A549 treated with RU486 at 1 μM for 4 hours (cell line): ENCODE data around the gene HNRNPH1. TPM values are rescaled to one million over a fixed set of nuclear protein-coding genes. Genes with fewer than 3 reads are reported as not detected.

Experiments used
- total RNA-seq: library from RNA; stranded (reverse); fragments of 200-300 nt; extraction: Qiagen RNA extraction; gene quantifications from 5 replicates; pipeline ENCODE4 v1.2.3, GENCODE V29; 2022; ENCODE audit warnings: low read depth

HNRNPH1 gene, protein sequence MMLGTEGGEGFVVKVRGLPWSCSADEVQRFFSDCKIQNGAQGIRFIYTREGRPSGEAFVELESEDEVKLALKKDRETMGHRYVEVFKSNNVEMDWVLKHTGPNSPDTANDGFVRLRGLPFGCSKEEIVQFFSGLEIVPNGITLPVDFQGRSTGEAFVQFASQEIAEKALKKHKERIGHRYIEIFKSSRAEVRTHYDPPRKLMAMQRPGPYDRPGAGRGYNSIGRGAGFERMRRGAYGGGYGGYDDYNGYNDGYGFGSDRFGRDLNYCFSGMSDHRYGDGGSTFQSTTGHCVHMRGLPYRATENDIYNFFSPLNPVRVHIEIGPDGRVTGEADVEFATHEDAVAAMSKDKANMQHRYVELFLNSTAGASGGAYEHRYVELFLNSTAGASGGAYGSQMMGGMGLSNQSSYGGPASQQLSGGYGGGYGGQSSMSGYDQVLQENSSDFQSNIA
- 455 to 602 TPM (median 495 TPM) in 5 replicates for total RNA-seq

DNA sequence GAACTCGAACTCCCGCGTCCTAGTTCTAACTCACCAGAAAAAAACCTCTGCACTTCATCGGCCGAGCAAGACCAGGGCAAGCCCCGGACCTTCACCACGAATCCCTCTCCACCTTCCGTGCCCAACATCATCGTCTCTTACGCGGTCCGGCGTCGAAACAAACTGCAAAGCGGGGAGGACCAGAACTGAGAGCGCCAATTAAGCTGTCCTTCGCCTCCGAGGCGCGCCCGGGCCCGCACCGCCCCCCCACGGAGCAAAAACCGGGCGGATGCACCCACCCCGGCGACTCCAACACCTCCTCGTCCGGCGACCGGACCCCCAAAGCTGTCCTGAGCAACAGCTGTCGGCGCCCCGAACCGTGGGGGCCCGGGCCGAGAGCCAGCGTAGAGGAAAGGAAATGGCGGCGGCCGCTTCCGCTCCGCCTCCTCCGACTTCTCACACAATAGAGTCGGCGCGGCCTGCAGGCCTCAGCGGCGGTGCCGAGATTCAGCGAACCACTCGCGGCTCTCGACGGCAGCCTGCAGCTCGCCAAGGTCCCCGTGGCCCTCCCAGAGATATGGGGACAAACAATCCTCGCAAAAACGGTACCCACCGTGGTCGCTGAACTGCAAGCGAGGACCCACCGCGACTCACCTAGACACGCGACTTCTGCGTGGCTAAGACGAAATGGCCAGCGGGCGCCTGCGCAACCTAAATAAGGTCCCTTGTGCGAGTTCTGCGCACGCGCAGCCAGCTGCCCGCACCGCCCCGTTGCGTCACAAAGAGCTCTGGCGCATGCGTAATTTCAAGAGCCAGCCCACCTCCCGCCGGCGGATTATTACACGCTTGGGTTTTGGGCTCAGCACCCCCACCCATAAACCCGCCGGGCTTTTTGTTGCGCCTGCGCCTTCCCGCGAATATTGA is at the start of gene HNRNPH1:
Gene HNRNPH1, minus strand, starts transcription at position 669 of the 903 bp plus-strand sequence. Its CDS starts 538 bp downstream, at position 131.

Other genes with a start within 250 kb of the HNRNPH1 start
- 27.6 to 31.0 TPM (median 28.8 TPM) in 5 replicates for gene RUFY1, start 73.1 kb downstream of the HNRNPH1 start, total RNA-seq
- not detected in 5 replicates for gene CBY3, start 57.4 kb upstream of the HNRNPH1 start, total RNA-seq
- gene CANX, start 75.3 kb upstream of the HNRNPH1 start, total RNA-seq: 337 to 420 TPM (median 355 TPM) in 5 replicates
- gene MAML1, start 109.2 kb upstream of the HNRNPH1 start, total RNA-seq: 15.9 to 21.2 TPM (median 19.2 TPM) in 5 replicates
- 0.30 to 0.63 TPM (median 0.38 TPM) in 3 of 5 replicates, not detected in the others for gene LTC4S, start 170.3 kb upstream of the HNRNPH1 start, total RNA-seq
- 227 to 311 TPM (median 265 TPM) in 5 replicates for gene MGAT4B, start 183.2 kb upstream of the HNRNPH1 start, total RNA-seq
- gene SQSTM1, start 197.2 kb upstream of the HNRNPH1 start, total RNA-seq: 1,416 to 1,860 TPM (median 1,551 TPM) in 5 replicates
- gene MRNIP, start 235.1 kb upstream of the HNRNPH1 start, total RNA-seq: 13.5 to 20.0 TPM (median 14.6 TPM) in 5 replicates